Measurements from ENCODE around the gene ADORA3. TPM values are rescaled to one million over a fixed set of nuclear protein-coding genes. Genes with fewer than 3 reads are reported as not detected.

The ADORA3 gene
- total RNA-seq, 1 experiment from 2014 or later: not detected

DNA sequence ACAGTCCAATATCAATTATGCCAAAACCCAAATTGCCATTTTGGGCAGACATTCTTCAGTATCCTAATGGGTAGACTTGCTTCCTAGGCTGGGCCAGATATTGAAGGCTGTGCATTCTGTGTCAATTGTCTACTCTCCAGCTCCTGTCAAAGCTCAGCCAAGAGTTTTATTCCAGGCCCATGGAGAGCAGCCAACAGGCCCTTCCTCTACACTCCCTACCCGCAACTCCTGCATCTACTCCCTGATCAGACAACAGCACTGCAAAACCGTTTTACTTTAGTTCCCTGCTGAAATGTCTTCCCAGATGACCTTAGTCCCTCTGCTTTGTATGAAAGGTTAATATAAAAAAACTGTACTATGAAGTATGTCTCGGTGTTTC is 6.6 kb upstream of the ADORA3 start:
- DNase-seq (ENCODE audit: low spot score): no peak
- intact Hi-C loops (cut with micrococcal nuclease; ENCODE audit: unreplicated experiment): loop anchor here (2.0 to 5.0 kb wide), 2 partner anchors 147 to 259 kb away; no protein-coding TSS in a partner anchor
- no peak overlapping the region for H3K4me3 ChIP-seq (ENCODE audit: low read depth, low read length, poor library complexity, severe bottlenecking)
- no peaks in the 10 kb centered on the region for H3K9me3 ChIP-seq (ENCODE audit: low read depth, low read length, poor library complexity, severe bottlenecking)
- H3K4me1 ChIP-seq (ENCODE audit: insufficient read depth, low read length, poor library complexity, severe bottlenecking): no peaks in the 10 kb centered on the region
- H3K36me3 ChIP-seq (ENCODE audit: insufficient read depth, low read length, poor library complexity, severe bottlenecking): no peaks in the 10 kb centered on the region
- H3K27me3 ChIP-seq (replicated peaks; ENCODE audit: insufficient read depth, low read depth, low read length, poor library complexity): no peaks in the 10 kb centered on the region
- BruUV-seq (replicated peaks): no TSS peak
- no peak overlapping the region for H3K27ac ChIP-seq (ENCODE audit: low read depth, low read length, poor library complexity, severe bottlenecking)
- TF ChIP-seq EZH2 (IDR thresholded peaks at IDR 0.05; ENCODE audit: borderline replicate concordance, low read depth, low read length, poor library complexity, severe bottlenecking): no peak
- TF ChIP-seq, protein P1, sequence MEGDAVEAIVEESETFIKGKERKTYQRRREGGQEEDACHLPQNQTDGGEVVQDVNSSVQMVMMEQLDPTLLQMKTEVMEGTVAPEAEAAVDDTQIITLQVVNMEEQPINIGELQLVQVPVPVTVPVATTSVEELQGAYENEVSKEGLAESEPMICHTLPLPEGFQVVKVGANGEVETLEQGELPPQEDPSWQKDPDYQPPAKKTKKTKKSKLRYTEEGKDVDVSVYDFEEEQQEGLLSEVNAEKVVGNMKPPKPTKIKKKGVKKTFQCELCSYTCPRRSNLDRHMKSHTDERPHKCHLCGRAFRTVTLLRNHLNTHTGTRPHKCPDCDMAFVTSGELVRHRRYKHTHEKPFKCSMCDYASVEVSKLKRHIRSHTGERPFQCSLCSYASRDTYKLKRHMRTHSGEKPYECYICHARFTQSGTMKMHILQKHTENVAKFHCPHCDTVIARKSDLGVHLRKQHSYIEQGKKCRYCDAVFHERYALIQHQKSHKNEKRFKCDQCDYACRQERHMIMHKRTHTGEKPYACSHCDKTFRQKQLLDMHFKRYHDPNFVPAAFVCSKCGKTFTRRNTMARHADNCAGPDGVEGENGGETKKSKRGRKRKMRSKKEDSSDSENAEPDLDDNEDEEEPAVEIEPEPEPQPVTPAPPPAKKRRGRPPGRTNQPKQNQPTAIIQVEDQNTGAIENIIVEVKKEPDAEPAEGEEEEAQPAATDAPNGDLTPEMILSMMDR (conservative IDR thresholded peaks at IDR 0.05; ENCODE audit: low read depth, low read length): no peak
- CTCF ChIA-PET: no interaction called here
- POLR2A ChIA-PET (ENCODE audit: low non-redundant PET): no interaction called here

DNA sequence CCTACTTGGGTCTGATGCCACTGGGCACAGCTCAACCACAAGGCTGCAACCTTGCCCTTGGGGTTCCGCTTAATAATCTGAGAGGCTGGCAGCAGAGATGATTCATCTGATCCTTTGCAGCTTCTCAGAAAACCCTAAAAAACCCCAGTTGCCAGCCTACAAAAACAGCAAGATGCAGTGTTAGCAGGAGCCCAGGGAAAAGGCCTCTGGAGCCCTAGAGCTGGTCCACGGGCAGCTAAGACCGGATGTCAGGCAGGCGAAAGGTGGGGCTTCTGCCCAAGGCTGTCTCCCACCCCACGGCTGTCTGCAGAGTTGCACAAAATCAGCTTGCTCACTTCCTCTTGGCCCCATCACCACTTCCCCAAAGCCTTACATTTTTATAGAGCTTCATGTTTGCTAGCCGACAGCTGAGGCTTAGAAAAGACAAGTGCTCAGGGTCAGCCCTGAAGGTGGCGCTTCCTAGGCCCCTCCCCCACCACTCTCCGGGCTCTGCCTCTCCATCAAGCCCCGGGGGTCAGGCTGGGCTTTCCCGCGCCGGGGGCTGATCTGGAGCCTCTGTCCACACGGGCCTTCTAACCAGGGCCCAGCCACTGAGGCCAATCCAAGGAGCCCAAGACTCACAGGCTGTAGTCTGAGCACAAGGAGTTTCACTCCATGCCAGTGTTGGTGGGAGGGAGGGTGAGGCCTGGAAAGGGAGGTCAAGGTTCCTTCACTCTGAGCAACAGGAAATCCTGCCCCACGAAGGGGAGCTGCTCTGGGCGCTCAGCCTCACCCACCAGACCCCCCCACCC is 4.2 kb upstream of the ADORA3 start:
- POLR2A ChIA-PET (ENCODE audit: low non-redundant PET): no interaction called here

DNA sequence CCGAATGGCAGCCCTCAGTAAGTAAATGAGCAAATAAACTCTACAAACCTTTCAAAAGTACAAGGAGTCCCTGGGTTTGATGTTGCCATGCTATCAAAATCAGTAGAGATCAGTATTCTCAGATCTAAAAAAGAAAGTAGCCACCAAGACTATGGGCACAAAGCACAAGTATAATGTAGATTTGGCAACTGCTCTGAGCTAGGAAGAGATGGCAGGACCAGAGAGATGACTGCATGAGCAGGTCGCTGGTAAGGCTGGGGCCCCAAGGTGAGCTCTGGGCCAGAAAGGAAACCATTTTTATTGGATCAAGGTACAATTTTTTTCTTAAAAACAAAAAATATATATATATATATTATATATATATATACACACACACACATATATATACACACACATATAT is 3.1 kb upstream of the ADORA3 start:
- intact Hi-C loops (cut with micrococcal nuclease; ENCODE audit: unreplicated experiment): loop anchor here (5.0 kb wide), 1 partner anchor 151 kb away; no protein-coding TSS in a partner anchor
- TF ChIP-seq, protein P1 (conservative IDR thresholded peaks at IDR 0.05; ENCODE audit: low read depth, low read length): no peak
- TF ChIP-seq EZH2 (IDR thresholded peaks at IDR 0.05; ENCODE audit: borderline replicate concordance, low read depth, low read length, poor library complexity, severe bottlenecking): no peak
- Histone ChIP-seq H3K9me3 (ENCODE audit: low read depth, low read length, poor library complexity, severe bottlenecking) (no peaks in the 10 kb centered on the region), H3K27ac (ENCODE audit: low read depth, low read length, poor library complexity, severe bottlenecking) (no peak overlapping the region), H3K4me1 (ENCODE audit: insufficient read depth, low read length, poor library complexity, severe bottlenecking) (no peaks in the 10 kb centered on the region), H3K27me3 (replicated peaks; ENCODE audit: insufficient read depth, low read depth, low read length, poor library complexity) (peaks cover 5% of the 10 kb centered on the region), H3K4me3 (ENCODE audit: low read depth, low read length, poor library complexity, severe bottlenecking) (no peak overlapping the region), H3K36me3 (ENCODE audit: insufficient read depth, low read length, poor library complexity, severe bottlenecking) (no peaks in the 10 kb centered on the region)
- CTCF ChIA-PET: no interaction called here
- POLR2A ChIA-PET (ENCODE audit: low non-redundant PET): no interaction called here
- no TSS peak for BruUV-seq (replicated peaks)
- DNase-seq (ENCODE audit: low spot score): no peak

More for the DNA sequence above, 4.2 kb upstream of the ADORA3 start:
- intact Hi-C loops (cut with micrococcal nuclease; ENCODE audit: unreplicated experiment): loop anchor here (1.0 to 5.0 kb wide), 3 partner anchors 150 to 261 kb away; no protein-coding TSS in a partner anchor
- DNase-seq (ENCODE audit: low spot score): no peak
- TF ChIP-seq, protein P1 (conservative IDR thresholded peaks at IDR 0.05; ENCODE audit: low read depth, low read length): no peak
- no peak for TF ChIP-seq EZH2 (IDR thresholded peaks at IDR 0.05; ENCODE audit: borderline replicate concordance, low read depth, low read length, poor library complexity, severe bottlenecking)
- H3K9me3 ChIP-seq (ENCODE audit: low read depth, low read length, poor library complexity, severe bottlenecking): no peaks in the 10 kb centered on the region
- H3K27ac ChIP-seq (ENCODE audit: low read depth, low read length, poor library complexity, severe bottlenecking): no peak overlapping the region
- H3K4me3 ChIP-seq (ENCODE audit: low read depth, low read length, poor library complexity, severe bottlenecking): no peak overlapping the region
- no peaks in the 10 kb centered on the region for H3K36me3 ChIP-seq (ENCODE audit: insufficient read depth, low read length, poor library complexity, severe bottlenecking)
- H3K4me1 ChIP-seq (ENCODE audit: insufficient read depth, low read length, poor library complexity, severe bottlenecking): no peaks in the 10 kb centered on the region
- H3K27me3 ChIP-seq (replicated peaks; ENCODE audit: insufficient read depth, low read depth, low read length, poor library complexity): peaks cover 4% of the 10 kb centered on the region
- CTCF ChIA-PET: interaction anchor here (0.6 to 1.5 kb wide), 7 partner anchors 9 to 262 kb away, joined by 3 to 11 read pairs (median 4); no protein-coding TSS in a partner anchor
- no TSS peak for BruUV-seq (replicated peaks)
